ENCODE measurements around the gene VSIG10L. TPM values are rescaled to one million over a fixed set of nuclear protein-coding genes. Genes with fewer than 3 reads are reported as not detected.

VSIG10L gene
- total RNA-seq, 1 donor = 0.27 TPM

- no peak for DNase-seq (ENCODE audit: low read depth)
- no peak for TF ChIP-seq CTCF (IDR thresholded peaks at IDR 0.05; ENCODE audit: insufficient read depth, low read length)
- H3K4me3 ChIP-seq (ENCODE audit: low read depth, low read length) = no peak overlapping the region
Measured at GRCh38 chr19:51345076-51345620, 3.2 kb upstream of the VSIG10L start.

- no peak for DNase-seq (ENCODE audit: low read depth)
- H3K4me3 ChIP-seq (ENCODE audit: low read depth, low read length) = no peak overlapping the region
- no peak for TF ChIP-seq CTCF (IDR thresholded peaks at IDR 0.05; ENCODE audit: insufficient read depth, low read length)
Measured at GRCh38 chr19:51342631-51343569, 961 bp upstream of the VSIG10L start.

GRCh38 chr19:51341066-51341465, 873 bp downstream of the VSIG10L start:
- H3K4me3 ChIP-seq (ENCODE audit: low read depth, low read length) = no peak overlapping the region
- no peak for DNase-seq (ENCODE audit: low read depth)
- TF ChIP-seq CTCF (IDR thresholded peaks at IDR 0.05; ENCODE audit: insufficient read depth, low read length) = no peak

DNA sequence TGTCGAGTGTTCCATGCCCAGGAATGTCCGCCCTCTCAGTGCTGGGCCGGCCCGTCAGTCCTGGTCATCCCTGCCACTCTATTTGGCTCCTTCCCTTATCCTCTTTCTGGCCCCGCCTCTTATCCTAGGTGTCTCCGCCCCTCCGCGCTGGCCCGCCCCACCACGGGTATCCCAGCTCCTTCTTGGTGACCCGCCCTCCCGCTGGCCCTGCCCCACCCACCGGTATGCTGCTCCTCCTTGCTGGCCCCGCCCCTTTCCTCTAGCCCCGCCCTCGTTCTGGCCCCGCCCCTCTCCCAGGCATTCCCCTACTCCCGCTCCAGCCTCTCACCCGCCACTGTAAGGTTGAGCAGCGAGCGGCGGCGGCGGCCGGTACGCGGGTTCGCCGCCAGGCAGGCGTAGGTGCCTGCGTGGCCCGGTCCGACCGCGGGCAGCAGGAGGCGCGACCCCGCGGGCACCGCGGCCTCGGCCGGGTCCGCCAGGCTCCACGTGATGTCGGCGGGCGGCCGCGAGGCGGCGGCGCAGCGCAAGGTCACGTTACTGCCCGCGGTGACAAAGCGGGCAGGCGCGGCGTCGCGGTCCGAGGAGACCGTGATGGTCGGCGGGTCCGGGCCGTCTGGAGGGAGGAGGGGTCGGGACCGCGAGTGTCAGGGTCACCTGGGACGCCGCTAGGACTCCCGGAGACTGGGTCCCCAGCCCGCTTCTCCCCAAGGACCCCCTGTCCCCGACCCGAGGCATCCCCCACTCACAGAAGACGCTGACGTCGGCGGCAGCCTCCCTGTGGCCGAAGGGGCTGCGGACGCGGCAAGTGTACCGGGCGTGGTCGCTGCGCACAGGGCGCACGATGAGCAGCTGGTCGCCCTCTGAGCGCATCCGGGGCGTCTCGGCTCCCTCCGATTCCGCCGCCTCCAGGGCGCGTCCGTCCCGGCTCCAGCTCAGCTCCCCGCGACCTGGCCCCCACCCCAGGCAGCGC, 2.0 kb downstream of the VSIG10L start:
- peak; percentile 93 for DNase-seq (ENCODE audit: low read depth)
- H3K4me3 ChIP-seq (ENCODE audit: low read depth, low read length) = peak overlapping the region; percentile 74
- peak; percentile 1 for TF ChIP-seq CTCF (IDR thresholded peaks at IDR 0.05; ENCODE audit: insufficient read depth, low read length)

DNA sequence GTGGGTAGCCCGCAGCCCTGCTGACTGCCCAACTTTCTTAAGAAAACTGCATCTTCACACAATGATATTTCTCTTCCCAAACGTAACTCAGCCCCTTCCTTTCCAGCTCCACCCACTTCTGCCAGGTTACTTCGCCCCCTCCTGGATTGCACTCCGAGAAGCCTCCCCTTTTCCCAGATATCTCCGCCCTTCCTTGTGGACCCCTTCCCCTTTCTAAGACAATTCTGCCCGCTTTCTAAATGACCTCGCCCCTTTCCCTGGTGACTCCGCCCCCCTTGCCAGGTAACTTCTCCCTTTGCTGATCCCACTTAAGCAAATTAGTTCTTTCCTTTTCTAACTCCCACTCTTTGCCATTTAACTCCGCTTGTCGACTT, 2.6 kb downstream of the VSIG10L start:
- no peak for DNase-seq (ENCODE audit: low read depth)
- TF ChIP-seq CTCF (IDR thresholded peaks at IDR 0.05; ENCODE audit: insufficient read depth, low read length) = peak; percentile 8
- peak overlapping the region; percentile 74 for H3K4me3 ChIP-seq (ENCODE audit: low read depth, low read length)

- peak; percentile 73 for TF ChIP-seq CTCF (IDR thresholded peaks at IDR 0.05; ENCODE audit: insufficient read depth, low read length)
- peak; percentile 62 for DNase-seq (ENCODE audit: low read depth)
- peak overlapping the region; percentile 74 for H3K4me3 ChIP-seq (ENCODE audit: low read depth, low read length)
Measured at GRCh38 chr19:51338563-51339312, 3.2 kb downstream of the VSIG10L start.

Measured in fibroblast of the aortic adventitia (primary cell).